Prostate gland (tissue), 2 donors: ENCODE results near the gene SLC4A2.

ENCODE experiments used
- CTCF ChIP-seq, 4 experiments: fragments of 200-600 bp in 2 of 4; fragments of 450-650 bp in 2 of 4; sonication (generic) in 2 of 4; IDR thresholded peaks; 1 replicate in 3 of 4; 2 replicates in 1 of 4; pipeline ENCODE4 v1.5.1; 2016 to 2019; ENCODE audit warnings: antibody characterized with exemption in 4 of 4, mild to moderate bottlenecking in 2 of 4, moderate library complexity in 2 of 4
- POLR2AphosphoS5 ChIP-seq: sonication (generic); formaldehyde crosslinking; IDR thresholded peaks from one replicate; pipeline ENCODE4 v1.6.1; 2017; ENCODE audit warnings: antibody characterized with exemption

GRCh38 chr7:151080067-151080521 lies 20.7 kb downstream of the SLC4A2 start:
- TF ChIP-seq POLR2AphosphoS5 (no peak), CTCF (IDR thresholded peaks at IDR 0.05) (no peak)
